H1 (cell line): ENCODE measurements around the gene KRT1. TPM values are rescaled to one million over a fixed set of nuclear protein-coding genes. Genes with fewer than 3 reads are reported as not detected.

Source experiments
- CTCF ChIA-PET: fragments of 300-600 bp; sonication (Branson Sonifier 250); formaldehyde crosslinking; loops from one replicate; lab custom pipeline; 2021; ENCODE audit not compliant: partially characterized antibody; lab: Charles Lee
- POLR2A ChIA-PET: fragments of 300-600 bp; sonication (Branson Sonifier 250); formaldehyde crosslinking; loops from one replicate; lab custom pipeline; 2021; ENCODE audit warnings: inconsistent platforms; ENCODE audit not compliant: partially characterized antibody; lab: Charles Lee
- DNase-seq, 2 experiments: peaks; one replicate each; pipeline versions ENCODE4 v3.0.0 to v3.0.0-alpha.2; 2010 to 2022; ENCODE audit warnings: low spot score in 2 of 2, low read depth in 1 of 2, mixed read lengths in 1 of 2
- FAIRE-seq: peaks from 2 replicates; lab custom pipeline; 2011; peaks lifted over from hg19 to GRCh38; lab: Jason Lieb, UNC
- H2AFZ ChIP-seq: 2 replicates; pipeline ENCODE4 v1.8.1; 2012; ENCODE audit warnings: low read length, inconsistent platforms
- H2AK5ac ChIP-seq: 2 replicates; pipeline ENCODE4 v1.6.1; 2013; ENCODE audit warnings: low read depth, low read length
- H2BK120ac ChIP-seq: replicated peaks from 2 replicates; pipeline ENCODE3; 2013; ENCODE audit warnings: low read depth, low read length, inconsistent platforms
- H2BK12ac ChIP-seq: 2 replicates; pipeline ENCODE4 v1.6.1; 2013; ENCODE audit warnings: low read depth, low read length
- H2BK15ac ChIP-seq: 2 replicates; pipeline ENCODE4 v1.6.1; 2013; ENCODE audit warnings: low read length
- H2BK20ac ChIP-seq: 2 replicates; pipeline ENCODE4 v1.6.1; 2013; ENCODE audit warnings: low read length
- H2BK5ac ChIP-seq: 2 replicates; pipeline ENCODE4 v1.6.1; 2013; ENCODE audit warnings: low read depth, low read length
- H3K14ac ChIP-seq: 2 replicates; pipeline ENCODE4 v1.6.1; 2013; ENCODE audit warnings: inconsistent platforms; ENCODE audit not compliant: insufficient read length
- H3K18ac ChIP-seq: 2 replicates; pipeline ENCODE4 v1.6.1; 2013; ENCODE audit warnings: low read length; ENCODE audit errors: extremely low read depth
- H3K23ac ChIP-seq: 2 replicates; pipeline ENCODE4 v1.6.1; 2013; ENCODE audit warnings: inconsistent platforms; ENCODE audit not compliant: insufficient read length
- H3K23me2 ChIP-seq: 2 replicates; pipeline ENCODE4 v1.6.1; 2013; ENCODE audit warnings: low read depth, low read length
- H3K27ac ChIP-seq: 2 replicates; pipeline ENCODE4 v1.6.1; 2011; ENCODE audit warnings: low read depth, low read length, inconsistent platforms
- H3K27me3 ChIP-seq, 4 experiments: replicated peaks in 1 of 4; 1 replicate in 1 of 4; 2 replicates in 3 of 4; pipeline versions ENCODE4 v1.6.1 to v1.8.1; 2011 to 2013; ENCODE audit warnings: low read length in 3 of 4, mild to moderate bottlenecking in 3 of 4, inconsistent platforms in 2 of 4, mixed read lengths in 2 of 4, moderate library complexity in 1 of 4; ENCODE audit not compliant: control insufficient read depth in 3 of 4, insufficient read depth in 3 of 4; ENCODE audit errors: extremely low read depth in 1 of 4
- H3K36me3 ChIP-seq, 4 experiments: 2 replicates each; pipeline versions ENCODE4 v1.6.1 to v1.8.1; 2011 to 2013; ENCODE audit warnings: mild to moderate bottlenecking in 4 of 4, low read length in 3 of 4, moderate library complexity in 2 of 4, control low read depth in 1 of 4, inconsistent platforms in 1 of 4; ENCODE audit not compliant: insufficient read depth in 4 of 4, control insufficient read depth in 2 of 4
- H3K4ac ChIP-seq: replicated peaks from 2 replicates; pipeline ENCODE3; 2013; ENCODE audit warnings: low read length, low read depth, mixed read lengths, inconsistent platforms; ENCODE audit not compliant: insufficient read length
- H3K4me1 ChIP-seq, 4 experiments: replicated peaks in 1 of 4; 1 replicate in 1 of 4; 2 replicates in 3 of 4; pipeline versions ENCODE4 v1.6.1 to v1.8.1; 2011 to 2013; ENCODE audit warnings: low read length in 3 of 4, inconsistent platforms in 2 of 4, mixed read lengths in 1 of 4; ENCODE audit not compliant: insufficient read depth in 4 of 4, control insufficient read depth in 3 of 4
- H3K4me2 ChIP-seq, 2 experiments: 2 replicates each; pipeline versions ENCODE4 v1.6.1 to v1.8.1; 2011 to 2013; ENCODE audit warnings: low read depth in 2 of 2, low read length in 2 of 2, control low read depth in 1 of 2, inconsistent platforms in 1 of 2, mild to moderate bottlenecking in 1 of 2; ENCODE audit not compliant: insufficient read depth in 1 of 2
- H3K4me3 ChIP-seq, 4 experiments: fragments of 200-600, 300-600 bp in 1 of 4; sonication (generic), shearing (Covaris generic), sonication (Bioruptor Twin) in 1 of 4; 2 replicates each; pipeline versions ENCODE4 v1.5.1 to v1.8.1; 2011 to 2016; ENCODE audit warnings: low read length in 4 of 4, low read depth in 3 of 4, control low read depth in 2 of 4, inconsistent platforms in 2 of 4, mild to moderate bottlenecking in 2 of 4, mixed read lengths in 1 of 4, moderate library complexity in 1 of 4; ENCODE audit not compliant: insufficient read depth in 2 of 4; ENCODE audit errors: extremely low read depth in 1 of 4
- H3K56ac ChIP-seq: replicated peaks from 2 replicates; pipeline ENCODE3; 2013; ENCODE audit warnings: low read depth, mild to moderate bottlenecking, mixed read lengths, low read length, inconsistent platforms; ENCODE audit not compliant: insufficient read length
- H3K79me1 ChIP-seq: 2 replicates; pipeline ENCODE4 v1.6.1; 2013; ENCODE audit warnings: low read depth, low read length, control low read depth
- H3K79me2 ChIP-seq, 2 experiments: 2 replicates each; pipeline versions ENCODE4 v1.6.1 to v1.8.1; 2012 to 2013; ENCODE audit warnings: low read length in 2 of 2, mild to moderate bottlenecking in 2 of 2, inconsistent platforms in 1 of 2; ENCODE audit not compliant: insufficient read depth in 2 of 2, control insufficient read depth in 1 of 2
- H3K9ac ChIP-seq, 4 experiments: replicated peaks in 1 of 4; 1 replicate in 1 of 4; 2 replicates in 3 of 4; pipeline versions ENCODE4 v1.6.1 to v1.8.1; 2011 to 2013; ENCODE audit warnings: low read depth in 3 of 4, low read length in 3 of 4, control low read depth in 2 of 4, mild to moderate bottlenecking in 2 of 4, moderate library complexity in 2 of 4, inconsistent platforms in 1 of 4; ENCODE audit errors: extremely low read depth in 1 of 4
- H3K9me3 ChIP-seq, 2 experiments: 2 replicates each; pipeline versions ENCODE4 v1.6.1 to v1.8.1; 2012 to 2013; ENCODE audit warnings: mild to moderate bottlenecking in 2 of 2, moderate library complexity in 2 of 2, control low read depth in 1 of 2, inconsistent platforms in 1 of 2, low read depth in 1 of 2, low read length in 1 of 2, mixed read lengths in 1 of 2; ENCODE audit not compliant: insufficient read depth in 2 of 2
- H4K20me1 ChIP-seq, 2 experiments: replicated peaks in 1 of 2; 2 replicates each; pipeline versions ENCODE3 to v1.8.1; 2011 to 2013; ENCODE audit warnings: inconsistent platforms in 2 of 2, low read length in 2 of 2, mild to moderate bottlenecking in 1 of 2; ENCODE audit not compliant: insufficient read depth in 2 of 2, control insufficient read depth in 1 of 2
- H4K5ac ChIP-seq: 2 replicates; pipeline ENCODE4 v1.6.1; 2013; ENCODE audit warnings: low read length, low read depth, mixed read lengths, inconsistent platforms; ENCODE audit not compliant: insufficient read length
- H4K8ac ChIP-seq: 2 replicates; pipeline ENCODE4 v1.8.0; 2013; ENCODE audit warnings: mild to moderate bottlenecking, moderate library complexity, low read length, inconsistent platforms; ENCODE audit not compliant: insufficient read depth; ENCODE audit errors: extremely low read depth
- H4K91ac ChIP-seq: replicated peaks from 2 replicates; pipeline ENCODE3; 2013; ENCODE audit warnings: low read length, mixed read lengths, inconsistent platforms; ENCODE audit not compliant: insufficient read length
- ATF3 ChIP-seq: IDR thresholded peaks from 2 replicates; pipeline ENCODE4 v1.6.1; 2011; ENCODE audit warnings: low read depth, mild to moderate bottlenecking, low read length; ENCODE audit not compliant: insufficient read depth
- EP300 ChIP-seq, 2 experiments: IDR thresholded peaks; 1 replicate in 1 of 2; 2 replicates in 1 of 2; pipeline ENCODE4 v1.6.1; 2011 to 2012; ENCODE audit warnings: low read depth in 2 of 2, low read length in 2 of 2, mild to moderate bottlenecking in 2 of 2, borderline replicate concordance in 1 of 2, inconsistent platforms in 1 of 2, moderate library complexity in 1 of 2
- GTF2F1 ChIP-seq: IDR thresholded peaks from 2 replicates; pipeline ENCODE4 v1.6.1; 2012; ENCODE audit warnings: low read depth, low read length, improper control_type of control experiment, borderline replicate concordance
- KDM1A ChIP-seq: fragments of 200-600, 300-600 bp; sonication (generic); IDR thresholded peaks from 2 replicates; pipeline ENCODE4 v1.7.1; 2016; ENCODE audit warnings: mild to moderate bottlenecking, low read length, borderline replicate concordance
- MAFK ChIP-seq: IDR thresholded peaks from 2 replicates; pipeline ENCODE4 v1.6.1; 2012; ENCODE audit warnings: low read depth, mild to moderate bottlenecking, improper control_type of control experiment, low read length
- RBBP5 ChIP-seq: IDR thresholded peaks from 2 replicates; pipeline ENCODE4 v1.7.1; 2012; ENCODE audit warnings: low read depth, mild to moderate bottlenecking, inconsistent platforms, low read length, moderate library complexity, borderline replicate concordance
- SP2 ChIP-seq: IDR thresholded peaks from 2 replicates; pipeline ENCODE4 v1.6.1; 2012; ENCODE audit warnings: mild to moderate bottlenecking, low read length, inconsistent platforms
- TAF7 ChIP-seq: optimal IDR thresholded peaks from 2 replicates; pipeline ENCODE3; 2011; ENCODE audit warnings: low read depth, mild to moderate bottlenecking, inconsistent platforms, low read length, moderate library complexity, borderline replicate concordance
- TCF12 ChIP-seq: IDR thresholded peaks from 2 replicates; pipeline ENCODE4 v1.6.1; 2011; ENCODE audit warnings: low read depth, mild to moderate bottlenecking, low read length
- TEAD4 ChIP-seq: IDR thresholded peaks from 2 replicates; pipeline ENCODE4 v1.6.1; 2012; ENCODE audit warnings: low read depth, low read length, inconsistent platforms, mixed read lengths
- ZNF274 ChIP-seq: IDR thresholded peaks from 2 replicates; pipeline ENCODE4 v1.7.0; 2012; ENCODE audit warnings: low read length, borderline replicate concordance; ENCODE audit errors: extremely low read depth
- WGBS, 2 experiments: shearing (Covaris generic) in 1 of 2; methylation state at CpG; one replicate each; pipeline versions ENCODE4 v1.1.6 to v1.1.7; 2013 to 2015; ENCODE audit warnings: low lambda C conversion rate in 2 of 2, mixed read lengths in 2 of 2, inconsistent platforms in 1 of 2, low coverage in 1 of 2, missing lambda C conversion rate in 1 of 2; ENCODE audit not compliant: insufficient replicate concordance in 2 of 2, insufficient coverage in 1 of 2, insufficient read length in 1 of 2; ENCODE audit errors: extremely low coverage in 1 of 2, missing lambda C conversion rate in 1 of 2; 5-methylcytosine and 5-hydroxymethylcytosine counted together
- polyA plus RNA-seq, 7 experiments: library from polyadenylated mRNA; depleted of rRNA in 3 of 7; stranded (reverse) in 5 of 7; unstranded in 2 of 7; fragments of >200 nt in 5 of 7; fragments of 200-250 nt in 2 of 7; gene quantifications; 1 replicate in 5 of 7; 2 replicates in 1 of 7; 4 replicates in 1 of 7; pipeline versions ENCODE4 v1.2.1 to v1.2.3, GENCODE V29; 2011 to 2013; ENCODE audit warnings: missing spikeins in 2 of 7, mixed read lengths in 2 of 7
- total RNA-seq: library from RNA; stranded (reverse); fragmentation: NEBNext Ultra II Directional; extraction: Animal tissue kit (Norgen Biotek cat#: 25700); gene quantifications from 2 replicates; pipeline ENCODE4 v1.2.1, GENCODE V29; 2021

The KRT1 gene
- total and polyA plus RNA-seq, 2 of the 8 experiments (the other 6 are each of a cell fraction or from before 2014, with no cell fraction given): not detected

DNA sequence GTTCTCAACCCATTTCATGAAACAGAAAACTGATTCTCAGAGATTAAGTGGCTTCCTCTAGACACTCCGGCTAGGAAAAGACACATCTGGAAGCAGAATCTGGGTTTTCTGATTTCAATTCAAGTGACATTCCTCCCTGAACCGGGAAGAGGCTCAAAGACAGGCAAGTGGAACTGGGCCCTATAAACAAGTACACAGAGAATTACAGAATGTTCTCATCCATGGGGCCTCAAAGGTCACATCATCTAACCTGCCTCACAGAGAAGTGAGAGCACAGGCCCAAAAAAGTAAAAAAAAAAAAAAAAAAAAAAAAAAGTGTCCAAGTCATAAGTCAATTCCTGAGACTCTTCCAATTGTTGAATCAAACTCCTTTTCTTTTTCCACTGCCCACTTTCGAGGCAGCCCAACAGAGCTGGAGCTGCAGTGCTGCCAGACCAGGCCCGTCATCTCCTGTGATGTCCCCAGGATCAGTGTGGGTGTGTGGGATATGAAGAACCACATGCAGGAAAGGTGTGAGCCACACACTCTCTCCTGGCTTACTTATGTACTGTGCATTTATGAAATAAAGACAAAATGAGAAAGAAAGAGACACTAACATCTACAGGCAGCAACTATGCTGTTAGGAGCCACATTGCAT is 2.8 kb upstream of the KRT1 start:
- no peak overlapping the region for H3K18ac ChIP-seq
- H4K8ac ChIP-seq: no peak overlapping the region
- no peak overlapping the region for H2BK12ac ChIP-seq
- H2BK120ac ChIP-seq: no peak overlapping the region
- no peaks in the 10 kb centered on the region; the same call in 1 of the 2 replicates for H3K79me1 ChIP-seq
- H4K5ac ChIP-seq: no peak overlapping the region
- no peaks in the 10 kb centered on the region for H3K27me3 ChIP-seq
- no peak overlapping the region for H2BK15ac ChIP-seq
- no peak overlapping the region for H3K27ac ChIP-seq
- TF ChIP-seq SP2 (no peak), KDM1A (no peak), TEAD4 (no peak), TAF7 (no peak), RBBP5 (no peak), ATF3 (no peak), ZNF274 (no peak), GTF2F1 (no peak), TCF12 (no peak), MAFK (no peak), EP300 (IDR thresholded peaks at IDR 0.05; ENCODE audit: borderline replicate concordance in 1 of 2, low read depth in 2 of 2, low read length in 2 of 2) (no peak)
- no peak overlapping the region for H2AFZ ChIP-seq
- H3K9me3 ChIP-seq: no peaks in the 10 kb centered on the region
- H2BK5ac ChIP-seq: no peak overlapping the region
- DNase-seq: no peak
- no peaks in the 10 kb centered on the region for H3K36me3 ChIP-seq
- no peaks in the 10 kb centered on the region for H3K4me1 ChIP-seq
- CTCF ChIA-PET: interaction anchor here (0.6 to 1.8 kb wide), 2 partner anchors 39 to 183 kb away, joined by 3 to 5 read pairs; no protein-coding TSS in a partner anchor
- H4K20me1 ChIP-seq: no peaks in the 10 kb centered on the region
- WGBS, 2 experiments: 86% methylated on average over 4 of the region's 4 CpGs; no CpG with 5 or more reads in 1 of the 2 experiments
- no peak overlapping the region for H3K9ac ChIP-seq
- H2BK20ac ChIP-seq: no peak overlapping the region
- no peak overlapping the region for H3K56ac ChIP-seq
- FAIRE-seq: no peak
- no peak overlapping the region for H2AK5ac ChIP-seq
- no peak overlapping the region for H3K4me3 ChIP-seq
- no peak overlapping the region for H4K91ac ChIP-seq
- no peak overlapping the region for H3K14ac ChIP-seq
- POLR2A ChIA-PET: no interaction called here
- H3K79me2 ChIP-seq: no peaks in the 10 kb centered on the region
- H3K4me2 ChIP-seq: no peak overlapping the region
- H3K4ac ChIP-seq: no peak overlapping the region
- H3K23me2 ChIP-seq: no peaks in the 10 kb centered on the region; the same call in 1 of the 2 replicates
- no peak overlapping the region for H3K23ac ChIP-seq
